ENCODE data around the gene STRN3. TPM values are rescaled to one million over a fixed set of nuclear protein-coding genes. Genes with fewer than 3 reads are reported as not detected.

Gene STRN3
- total RNA-seq, 2 donors from 2014 or later, result 18.1 to 18.9 TPM

GRCh38 chr14:30889244-30889594 is 137.0 kb downstream of the STRN3 start:
- no peak overlapping the region for H3K4me3 ChIP-seq
- whole genome bisulfite sequencing, 2 donors, result 69 to 74% methylated on average over 4 of the region's 4 CpGs
- no peaks in the 10 kb centered on the region for H3K27me3 ChIP-seq
- H3K27ac ChIP-seq, result no peak overlapping the region
- no peak for ATAC-seq
- DNase-seq, result no peak
- no peaks in the 10 kb centered on the region for H3K36me3 ChIP-seq (replicated peaks in 1 of 2; ENCODE audit: insufficient read depth in 1 of 2, low read depth in 2 of 2)
- TF ChIP-seq CTCF (IDR thresholded peaks at IDR 0.05) (no peak), POLR2A (IDR thresholded peaks at IDR 0.05) (no peak)
- intact Hi-C loops (cut with DNase I), result no loop called here
- H3K9me3 ChIP-seq, result no peaks in the 10 kb centered on the region
- no peaks in the 10 kb centered on the region for H3K4me1 ChIP-seq

- DNase-seq, result no peak
- no peak overlapping the region for H3K4me3 ChIP-seq
- no peak overlapping the region for H3K27ac ChIP-seq
- H3K9me3 ChIP-seq, result no peaks in the 10 kb centered on the region
- intact Hi-C loops (cut with DNase I), result no loop called here
- H3K27me3 ChIP-seq, result no peaks in the 10 kb centered on the region
- no peaks in the 10 kb centered on the region for H3K4me1 ChIP-seq
- H3K36me3 ChIP-seq (replicated peaks in 1 of 2; ENCODE audit: insufficient read depth in 1 of 2, low read depth in 2 of 2), result no peaks in the 10 kb centered on the region
- no peak for ATAC-seq
- TF ChIP-seq CTCF (IDR thresholded peaks at IDR 0.05) (no peak), POLR2A (IDR thresholded peaks at IDR 0.05) (no peak)
- WGBS, 2 donors, result 97 to 98% methylated on average over 5 of the region's 5 CpGs
These were observed 137.5 kb downstream of the STRN3 start for GRCh38 chr14:30888480-30889243.

GRCh38 chr14:30885840-30886740 is 140.1 kb downstream of the STRN3 start:
- Histone ChIP-seq H3K9me3 (no peaks in the 10 kb centered on the region), H3K27ac (no peak overlapping the region), H3K4me3 (no peak overlapping the region), H3K4me1 (no peaks in the 10 kb centered on the region), H3K27me3 (no peaks in the 10 kb centered on the region), H3K36me3 (replicated peaks in 1 of 2; ENCODE audit: insufficient read depth in 1 of 2, low read depth in 2 of 2) (no peaks in the 10 kb centered on the region)
- 81 to 87% methylated on average over 7 of the region's 7 CpGs for WGBS, 2 donors
- ATAC-seq, result no peak
- intact Hi-C loops (cut with DNase I), result no loop called here
- no peak for DNase-seq
- TF ChIP-seq POLR2A (IDR thresholded peaks at IDR 0.05) (no peak), CTCF (IDR thresholded peaks at IDR 0.05) (no peak)

- TF ChIP-seq POLR2A (IDR thresholded peaks at IDR 0.05) (no peak), CTCF (IDR thresholded peaks at IDR 0.05) (no peak)
- WGBS, 2 donors, result 62 to 72% methylated on average over 3 of the region's 3 CpGs
- DNase-seq (no peak), ATAC-seq (no peak)
- Histone ChIP-seq H3K36me3 (replicated peaks in 1 of 2; ENCODE audit: insufficient read depth in 1 of 2, low read depth in 2 of 2) (no peaks in the 10 kb centered on the region), H3K4me3 (no peak overlapping the region), H3K4me1 (no peaks in the 10 kb centered on the region), H3K9me3 (no peaks in the 10 kb centered on the region), H3K27ac (no peak overlapping the region), H3K27me3 (no peaks in the 10 kb centered on the region)
- intact Hi-C loops (cut with DNase I), result no loop called here
These were observed 141.3 kb downstream of the STRN3 start for GRCh38 chr14:30884901-30885300.
